Activated CD8-positive, alpha-beta memory T cell treated with anti-CD3 and anti-CD28 coated beads, Interleukin-2, amount 50 U/mL, for 24 hours (primary cell): ENCODE results near the gene STAG3.
"Not testable (repeated sequence)": the region's sequence is repeated elsewhere in the genome, so short reads cannot be mapped to it uniquely, and the experiment has no call there.

Experiments
- DNase-seq: peaks from one replicate; pipeline ENCODE4 v3.0.0-alpha.2; 2020; ENCODE audit errors: extremely low read depth

STAG3 gene

DNA sequence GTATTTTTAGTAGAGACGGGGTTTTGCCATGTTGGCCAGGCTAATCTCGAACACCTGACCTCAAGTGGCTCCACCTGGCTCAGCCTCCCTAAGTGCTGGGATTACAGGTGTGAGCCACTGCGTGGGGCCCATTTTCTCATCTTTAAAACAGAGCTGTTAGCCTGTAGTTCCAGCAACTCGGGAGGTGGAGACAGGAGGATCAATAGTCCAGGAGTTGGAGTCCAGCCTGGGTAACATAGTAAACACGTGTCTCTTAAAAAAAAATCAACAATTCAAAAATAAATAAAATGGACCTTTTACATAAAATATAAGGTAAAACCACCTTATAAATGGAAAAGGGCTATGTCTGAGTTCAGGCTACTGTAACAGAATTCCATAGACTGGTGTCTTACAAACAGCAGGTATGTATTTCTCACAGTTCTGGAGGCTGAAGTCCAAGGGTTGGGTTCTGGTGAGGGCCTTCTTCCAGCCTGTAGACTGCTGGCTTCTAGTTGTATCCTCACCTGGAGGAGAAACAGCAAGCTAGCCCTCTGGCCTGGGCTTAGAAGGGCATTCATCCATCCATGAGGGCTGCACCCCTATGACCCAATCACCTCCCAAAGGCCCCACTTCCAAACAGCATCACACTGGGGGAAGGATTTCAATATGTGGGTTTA is 35.0 kb downstream of the STAG3 start:
- no peak for DNase-seq

DNA sequence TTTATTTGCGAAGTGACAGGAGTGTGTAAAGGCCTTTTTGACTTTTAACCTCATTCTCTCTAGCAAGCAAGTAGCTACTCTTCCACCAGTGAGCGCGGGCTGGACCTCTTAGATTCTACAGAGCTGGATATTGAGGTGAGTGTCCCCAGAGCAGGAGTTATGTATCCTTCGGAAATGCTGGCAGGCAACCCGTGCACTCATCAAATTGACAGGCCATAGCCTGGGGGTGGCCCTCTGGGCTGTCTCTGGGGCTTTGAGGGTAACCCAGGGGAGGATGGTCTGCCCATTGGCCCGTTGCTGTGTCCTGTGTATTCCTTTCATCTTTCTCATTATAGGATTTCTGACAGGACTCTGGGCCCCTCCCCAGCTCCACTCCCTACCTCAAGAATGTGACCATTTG is 36.0 kb downstream of the STAG3 start:
- DNase-seq = no peak

DNA sequence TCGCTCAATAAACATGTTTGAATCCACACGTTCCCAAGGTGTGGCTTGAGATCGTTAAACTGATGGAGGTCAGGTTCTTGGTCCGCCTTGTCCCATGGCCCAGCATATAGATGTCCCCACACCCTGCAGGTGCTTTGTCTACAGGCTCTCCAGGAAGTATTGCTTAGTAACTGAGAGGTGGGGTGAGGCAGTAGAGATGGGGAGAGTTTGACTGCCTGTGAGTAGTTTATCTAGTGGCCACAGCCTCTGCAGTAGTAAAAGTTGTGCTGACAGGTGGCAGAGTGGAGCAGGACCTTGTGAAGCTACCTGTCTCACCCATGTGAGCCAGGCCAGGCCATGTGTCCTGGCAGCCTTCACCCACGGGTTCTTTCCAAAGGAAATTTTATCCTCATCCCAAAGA is 36.6 kb downstream of the STAG3 start:
- DNase-seq = not testable (repeated sequence)

DNA sequence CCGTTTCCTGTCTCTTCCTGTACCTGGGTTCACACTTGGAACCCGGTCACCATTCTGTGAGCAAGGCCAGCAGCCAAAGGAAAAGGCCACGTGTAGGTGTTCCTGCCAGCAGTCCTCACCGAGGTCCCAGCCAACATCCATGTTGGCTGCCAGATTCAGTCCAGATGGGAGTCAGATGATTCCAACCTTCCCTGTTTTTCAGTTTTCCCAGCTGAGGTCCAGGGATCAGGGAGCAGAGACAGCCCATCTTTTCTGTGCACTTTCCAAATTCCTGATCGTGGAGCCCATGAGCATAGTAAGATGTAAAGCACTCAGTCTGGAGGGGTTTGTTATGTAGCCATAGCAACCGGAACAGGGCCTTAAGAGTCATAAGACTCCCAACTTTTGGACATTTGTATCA is 38.2 kb downstream of the STAG3 start:
- no peak for DNase-seq

DNA sequence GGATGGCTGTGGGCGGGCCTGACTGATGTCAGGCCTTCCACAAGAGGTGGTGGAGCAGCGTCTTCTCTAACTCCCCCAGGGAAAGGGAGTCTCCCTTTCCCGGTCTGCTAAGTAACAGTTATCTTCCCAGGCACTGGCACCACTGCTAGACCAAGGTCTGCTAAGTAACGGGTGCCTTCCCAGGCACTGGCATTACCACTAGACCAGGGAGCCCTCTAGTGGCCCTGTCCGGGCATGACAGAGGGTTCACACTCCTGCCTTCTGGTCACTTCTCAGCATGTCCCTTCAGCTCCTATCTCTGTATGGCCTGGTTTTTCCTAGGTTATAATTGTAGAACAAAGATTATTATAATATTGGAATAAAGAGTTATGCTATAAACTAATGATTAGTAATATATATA is 40.2 kb downstream of the STAG3 start:
- not testable (repeated sequence) for DNase-seq

DNA sequence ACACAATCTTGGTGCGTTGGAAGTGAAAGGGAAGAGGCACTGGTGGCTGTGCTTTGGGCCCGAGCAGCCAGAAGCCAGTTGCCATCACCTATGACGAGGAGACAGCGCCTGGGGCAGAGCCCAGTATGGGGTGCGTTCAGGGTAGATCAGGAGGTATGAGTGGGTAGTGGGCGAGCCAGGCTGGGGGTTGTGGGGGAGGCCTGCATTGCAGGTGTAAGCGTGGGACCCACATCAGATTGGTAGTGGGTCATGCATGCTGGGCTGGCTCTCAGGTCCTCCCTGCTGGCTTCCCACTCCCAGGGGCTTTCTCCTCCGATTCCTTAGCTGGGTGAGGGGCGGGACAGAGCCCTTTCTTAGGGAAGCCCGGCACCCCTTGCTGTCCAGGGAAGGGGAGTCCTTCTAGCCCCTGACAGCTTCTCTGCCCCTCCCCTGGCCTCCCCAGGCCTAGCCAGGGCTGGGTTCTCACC is 41.6 kb downstream of the STAG3 start:
- no peak for DNase-seq

DNA sequence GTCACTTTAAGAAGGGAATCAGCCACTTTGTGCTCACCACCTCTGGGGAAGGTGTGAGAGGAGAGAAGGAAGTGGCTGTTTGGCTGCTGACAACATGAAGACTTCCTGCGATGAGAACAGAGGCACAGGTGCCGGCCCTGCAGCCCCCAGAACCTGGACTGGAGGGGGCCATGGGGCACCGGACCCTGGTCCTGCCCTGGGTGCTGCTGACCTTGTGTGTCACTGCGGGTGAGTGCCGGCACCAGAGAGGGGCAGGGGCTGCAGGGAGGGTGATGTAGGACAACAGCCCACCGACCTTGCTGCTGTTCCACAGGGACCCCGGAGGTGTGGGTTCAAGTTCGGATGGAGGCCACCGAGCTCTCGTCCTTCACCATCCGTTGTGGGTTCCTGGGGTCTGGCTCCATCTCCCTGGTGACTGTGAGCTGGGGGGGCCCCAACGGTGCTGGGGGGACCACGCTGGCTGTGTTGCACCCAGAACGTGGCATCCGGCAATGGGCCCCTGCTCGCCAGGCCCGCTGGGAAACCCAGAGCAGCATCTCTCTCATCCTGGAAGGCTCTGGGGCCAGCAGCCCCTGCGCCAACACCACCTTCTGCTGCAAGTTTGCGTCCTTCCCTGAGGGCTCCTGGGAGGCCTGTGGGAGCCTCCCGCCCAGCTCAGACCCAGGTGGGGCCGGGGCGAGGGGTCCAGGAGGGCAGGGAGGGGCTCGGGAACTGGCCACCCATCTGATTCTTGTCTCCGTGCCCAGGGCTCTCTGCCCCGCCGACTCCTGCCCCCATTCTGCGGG is 42.3 kb downstream of the STAG3 start, which contains the start of gene PVRIG:
Gene PVRIG (plus strand): TSS at position 149 of the 785 bp plus-strand sequence. CDS start 22 bp downstream, at position 171.
- DNase-seq = not testable (repeated sequence)

DNA sequence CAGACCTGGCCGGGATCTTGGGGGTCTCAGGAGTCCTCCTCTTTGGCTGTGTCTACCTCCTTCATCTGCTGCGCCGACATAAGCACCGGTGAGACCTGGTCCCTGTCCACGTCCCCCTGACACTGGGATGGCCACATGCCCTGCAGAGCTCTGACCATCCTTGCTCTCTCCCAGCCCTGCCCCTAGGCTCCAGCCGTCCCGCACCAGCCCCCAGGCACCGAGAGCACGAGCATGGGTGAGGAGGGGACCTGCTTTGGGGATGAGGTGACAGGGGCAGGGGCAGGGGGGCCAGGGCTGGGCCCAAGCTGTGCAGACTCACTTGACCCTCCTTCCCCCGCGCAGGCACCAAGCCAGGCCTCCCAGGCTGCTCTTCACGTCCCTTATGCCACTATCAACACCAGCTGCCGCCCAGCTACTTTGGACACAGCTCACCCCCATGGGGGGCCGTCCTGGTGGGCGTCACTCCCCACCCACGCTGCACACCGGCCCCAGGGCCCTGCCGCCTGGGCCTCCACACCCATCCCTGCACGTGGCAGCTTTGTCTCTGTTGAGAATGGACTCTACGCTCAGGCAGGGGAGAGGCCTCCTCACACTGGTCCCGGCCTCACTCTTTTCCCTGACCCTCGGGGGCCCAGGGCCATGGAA is 43.0 kb downstream of the STAG3 start:
- no peak for DNase-seq

DNA sequence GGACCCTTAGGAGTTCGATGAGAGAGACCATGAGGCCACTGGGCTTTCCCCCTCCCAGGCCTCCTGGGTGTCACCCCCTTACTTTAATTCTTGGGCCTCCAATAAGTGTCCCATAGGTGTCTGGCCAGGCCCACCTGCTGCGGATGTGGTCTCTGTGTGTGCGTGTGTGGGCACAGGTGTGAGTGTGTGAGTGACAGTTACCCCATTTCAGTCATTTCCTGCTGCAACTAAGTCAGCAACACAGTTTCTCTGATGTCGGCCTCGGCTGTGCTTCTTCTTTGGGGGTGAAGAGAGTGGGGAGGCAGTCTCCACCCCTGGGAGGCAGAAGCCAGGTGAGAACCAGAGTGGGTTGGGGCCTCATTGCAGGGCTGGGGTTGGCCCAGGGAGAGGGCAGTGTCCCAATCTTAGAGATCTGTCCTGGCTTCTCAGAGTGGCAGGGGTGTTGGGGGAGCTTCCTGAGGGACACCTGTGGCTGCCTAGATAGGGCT is 43.6 kb downstream of the STAG3 start:
- DNase-seq = peak; percentile 63

DNA sequence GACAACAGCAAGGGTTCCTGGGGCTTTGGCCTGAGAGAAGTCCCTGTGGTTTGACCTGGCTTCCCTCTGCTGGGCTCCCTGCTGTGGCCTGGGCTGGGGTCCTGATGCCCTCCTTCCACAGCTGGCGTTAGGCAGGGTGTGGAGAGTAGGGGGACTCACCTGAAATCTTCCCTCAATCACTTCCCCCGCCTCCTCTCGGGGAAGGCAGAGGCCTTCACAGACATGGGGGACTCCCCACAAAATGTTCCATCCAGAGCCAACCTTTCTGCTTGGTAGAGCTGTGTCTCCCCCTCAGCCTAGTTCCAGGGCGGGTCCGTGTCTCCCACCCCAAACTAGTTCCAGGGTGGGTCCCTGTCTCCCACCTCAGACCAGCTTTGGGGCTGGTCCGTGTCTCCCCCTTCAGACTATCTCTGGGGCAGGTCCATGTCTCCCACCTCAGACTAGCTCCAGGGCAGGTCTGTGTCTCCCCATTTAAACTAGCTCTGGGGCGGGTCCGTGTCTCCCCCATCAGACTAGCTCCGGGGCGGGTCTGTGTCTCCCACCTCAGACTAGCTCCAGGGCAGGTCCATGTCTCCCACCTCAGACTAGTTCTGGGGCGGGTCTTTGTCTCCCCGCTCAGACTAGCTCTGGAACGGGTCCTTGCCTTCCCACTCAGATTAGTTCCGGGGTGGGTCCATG is 44.2 kb downstream of the STAG3 start:
- no peak for DNase-seq

DNA sequence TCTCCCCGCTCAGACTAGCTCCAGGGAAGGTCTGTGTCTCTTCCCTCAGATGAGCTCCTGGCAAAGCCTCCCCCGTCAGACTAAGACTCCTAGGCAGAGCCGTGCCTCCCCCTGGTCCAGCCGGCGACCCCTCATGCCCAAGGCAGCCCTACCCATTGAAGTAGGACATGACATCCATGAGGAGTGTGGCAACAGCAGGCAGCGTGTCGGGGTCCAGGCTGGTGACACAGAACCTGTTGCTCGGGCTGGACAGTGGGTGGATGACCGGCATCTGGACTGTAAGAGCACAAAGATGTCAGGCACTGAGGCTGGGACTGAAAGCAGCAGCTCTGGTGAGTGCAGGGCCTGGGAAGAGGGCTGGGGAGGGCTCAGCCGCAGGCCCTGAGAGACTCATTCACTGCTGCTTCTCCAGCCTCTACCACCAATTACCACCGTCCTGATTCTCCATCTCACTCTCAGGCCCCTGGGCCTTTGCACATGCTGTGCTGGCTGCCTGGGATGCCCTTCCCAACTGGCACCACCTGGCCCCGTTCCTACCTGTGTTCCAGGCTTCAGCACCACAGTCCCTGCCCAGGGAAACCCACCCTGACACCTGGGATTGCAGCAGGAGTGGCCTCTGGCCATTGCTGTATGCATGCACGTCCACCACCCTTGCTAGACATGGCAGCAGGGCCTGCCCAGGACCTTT is 44.9 kb downstream of the STAG3 start:
- no peak for DNase-seq

DNA sequence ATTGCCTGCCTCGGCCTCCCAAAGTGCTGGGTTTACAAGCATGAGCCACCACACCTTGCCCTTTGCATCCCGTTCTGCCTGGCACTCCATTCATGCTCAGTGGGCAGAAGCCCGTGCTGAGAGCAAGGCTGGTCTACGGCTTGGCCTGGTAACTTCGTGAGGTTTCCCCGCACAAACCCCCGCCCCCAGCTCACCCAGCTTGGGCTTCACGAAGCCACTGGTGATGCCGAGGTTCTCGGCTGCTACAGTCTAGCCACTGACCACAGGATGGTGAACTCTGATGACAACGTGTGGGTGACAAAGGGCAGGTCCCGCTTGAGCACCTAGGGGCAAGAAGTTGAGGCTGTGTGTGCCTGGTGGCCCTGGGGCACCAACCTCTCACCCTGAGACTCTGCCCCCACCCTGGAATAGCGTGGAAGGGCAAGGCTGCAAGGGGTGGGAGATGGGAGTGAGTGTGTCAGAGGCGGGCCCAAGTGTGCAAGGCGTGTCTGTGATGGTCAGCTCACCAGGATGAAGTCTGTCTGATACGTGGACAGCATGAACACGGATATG is 45.7 kb downstream of the STAG3 start:
- DNase-seq = not testable (repeated sequence)

DNA sequence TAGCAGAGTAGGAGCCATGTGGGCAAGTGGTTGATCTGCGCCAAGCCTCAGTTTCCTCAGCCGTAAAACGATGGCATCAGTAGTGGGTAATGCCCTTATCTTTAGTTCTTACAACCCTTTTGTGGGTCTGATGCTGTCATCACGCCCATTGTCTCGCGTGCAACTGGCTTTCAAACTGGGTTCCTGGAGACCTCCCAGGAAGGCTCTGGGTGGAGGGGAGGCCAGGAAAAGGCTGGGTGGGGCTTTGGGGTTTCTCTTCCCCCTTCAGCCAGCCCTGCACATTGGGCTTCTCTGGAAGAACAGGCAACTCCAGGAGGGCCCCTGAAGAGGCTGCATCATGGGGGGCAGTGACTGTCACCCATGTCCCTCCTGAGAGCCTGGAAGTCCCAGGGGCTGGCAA is 47.2 kb downstream of the STAG3 start:
- DNase-seq = not testable (repeated sequence)

DNA sequence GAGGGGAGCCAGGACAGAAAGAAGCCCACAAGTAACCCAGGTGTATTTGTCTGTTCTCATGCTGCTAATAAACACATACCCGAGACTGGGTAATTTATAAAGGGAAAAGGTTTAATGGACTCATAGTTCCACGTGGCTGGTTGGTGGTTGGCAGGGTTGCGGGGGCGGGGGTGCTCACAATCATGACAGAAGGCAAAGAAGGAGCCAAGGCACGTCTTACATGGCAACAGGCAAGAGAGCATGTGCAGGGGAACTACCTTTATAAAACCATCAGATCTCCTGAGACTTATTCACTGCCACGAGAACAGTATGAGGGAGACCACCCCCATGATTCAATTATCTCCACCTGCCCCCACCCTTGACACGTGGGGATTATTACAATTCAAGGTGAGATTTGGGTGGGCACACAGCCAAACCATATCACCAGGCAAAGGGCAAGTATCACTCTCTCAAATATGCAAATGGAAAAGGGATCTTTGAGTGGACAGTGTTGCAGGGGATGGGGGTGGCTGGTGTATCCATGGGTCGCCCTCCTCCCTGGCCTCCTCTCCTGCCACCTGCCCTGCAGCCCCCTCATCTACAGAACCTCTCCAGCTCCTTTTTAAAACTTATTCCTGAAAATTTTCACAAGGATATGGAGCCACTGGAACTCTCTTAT is 57.1 kb downstream of the STAG3 start:
- DNase-seq = not testable (repeated sequence)

DNA sequence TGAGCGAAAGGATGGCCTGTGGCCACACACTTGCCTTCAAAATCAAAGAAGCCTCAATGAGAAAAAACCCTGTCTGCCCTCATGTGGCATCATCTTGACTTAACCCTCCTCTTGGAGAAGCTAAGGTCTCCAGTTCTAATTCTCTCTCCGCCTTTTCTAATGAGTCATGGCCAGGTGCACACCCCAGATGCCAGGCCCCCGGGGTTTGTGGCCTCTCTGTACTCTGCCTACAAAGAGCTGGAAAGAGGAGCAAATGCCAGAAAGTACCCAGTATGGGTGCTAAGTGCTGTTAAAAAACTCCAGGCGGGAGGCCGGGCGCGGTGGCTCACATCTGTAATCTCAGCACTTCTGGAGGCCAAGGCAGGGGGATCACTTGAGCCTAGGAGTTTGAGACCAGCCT is 62.3 kb downstream of the STAG3 start:
- not testable (repeated sequence) for DNase-seq

DNA sequence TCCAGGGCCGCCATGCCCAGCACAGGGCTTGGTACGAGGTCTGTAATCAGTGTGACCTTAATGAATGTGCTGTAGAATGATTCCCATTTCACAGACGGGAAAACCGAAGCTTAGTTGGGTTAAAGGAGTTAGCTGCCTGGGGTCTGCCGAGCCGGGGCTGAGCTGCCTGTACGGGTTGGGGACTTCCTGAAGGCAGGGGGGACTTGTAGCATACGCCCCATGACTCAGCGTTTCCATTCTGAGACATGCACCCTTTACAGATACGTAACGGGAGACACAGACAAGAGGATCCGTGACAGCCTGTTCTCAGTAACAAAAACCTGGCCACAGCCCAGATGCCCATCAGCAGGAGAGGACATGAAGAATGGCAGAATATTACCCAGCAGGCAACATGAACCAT is 65.7 kb downstream of the STAG3 start:
- DNase-seq = peak; percentile 39

DNA sequence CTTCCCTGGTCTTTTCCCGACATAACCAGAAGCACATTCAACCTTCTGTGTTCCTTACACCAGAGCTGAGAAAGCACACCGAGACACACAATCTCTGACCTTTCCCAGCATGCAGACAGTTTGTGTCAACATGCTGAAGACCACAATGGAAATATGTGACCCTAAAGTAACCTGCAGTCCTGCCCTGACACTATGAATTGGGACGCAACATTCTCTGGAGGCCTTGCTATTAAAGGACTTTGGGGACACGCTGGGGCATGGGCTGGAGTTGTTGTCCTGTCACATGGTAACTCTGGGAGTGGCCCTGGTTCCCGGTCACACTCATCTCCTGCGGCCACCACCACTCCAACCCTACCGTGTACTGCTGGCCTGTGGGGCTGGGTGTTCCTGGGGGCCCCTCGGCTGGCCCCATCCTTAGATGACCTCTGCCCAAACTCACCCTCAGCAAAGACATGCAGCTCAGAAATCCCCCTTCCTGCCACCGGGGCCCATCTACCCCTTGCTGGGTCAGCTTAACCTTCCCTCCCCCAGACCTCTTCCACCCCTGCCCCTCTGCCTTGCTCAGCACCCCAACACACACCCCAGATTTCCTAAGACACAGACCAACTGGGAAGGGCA is 67.4 kb downstream of the STAG3 start:
- not testable (repeated sequence) for DNase-seq

DNA sequence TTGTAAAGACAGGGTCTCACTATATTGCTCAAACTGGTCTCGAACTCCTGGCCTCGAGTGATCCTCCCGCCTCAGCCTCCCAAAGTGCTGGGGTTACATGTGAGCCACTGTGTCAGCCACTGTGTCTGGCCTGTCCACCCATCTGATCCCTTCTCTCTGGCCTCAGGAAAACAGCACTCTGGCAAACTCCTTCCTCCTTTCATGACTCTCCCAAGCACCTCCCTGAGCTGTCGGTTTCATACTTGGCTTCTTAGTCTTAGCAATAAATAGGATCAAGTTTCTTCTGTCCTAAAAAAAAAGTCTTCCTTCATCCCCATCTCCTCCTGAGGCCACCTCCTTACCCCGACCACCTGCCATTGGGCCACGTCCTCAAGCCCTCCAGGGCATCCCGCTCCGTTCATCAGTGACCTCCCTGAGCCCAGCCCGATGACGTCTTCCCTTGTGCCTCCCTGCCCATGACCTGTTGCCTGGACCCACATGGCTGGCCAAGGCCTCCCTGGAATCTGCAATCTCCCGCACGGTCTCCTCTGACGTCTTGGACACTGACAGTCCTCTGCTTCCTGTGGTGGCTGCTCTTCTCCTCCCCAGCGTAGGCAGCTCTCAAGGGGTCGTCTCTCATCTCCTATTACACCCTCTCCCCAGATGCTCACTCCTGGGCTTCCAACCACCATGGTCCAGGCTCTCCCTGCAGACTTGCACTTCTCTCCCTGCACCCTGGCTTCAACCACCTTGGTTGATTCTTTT is 68.6 kb downstream of the STAG3 start:
- not testable (repeated sequence) for DNase-seq

DNA sequence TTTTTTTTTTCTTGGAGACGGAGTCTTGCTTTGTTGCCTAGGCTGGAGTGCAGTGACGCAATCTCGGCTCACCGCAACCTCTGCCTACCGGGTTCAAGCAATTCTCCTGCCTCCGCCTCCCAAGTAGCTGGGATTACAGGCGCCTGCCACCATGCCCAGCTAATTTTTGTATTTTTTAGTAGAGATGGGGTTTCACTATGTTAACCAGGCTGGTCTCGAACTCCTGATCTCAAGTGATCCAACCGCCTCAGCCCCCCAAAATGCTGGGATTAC is 69.1 kb downstream of the STAG3 start:
- DNase-seq = not testable (repeated sequence)
